Astrocyte (in vitro differentiated cells and primary cell): ENCODE data around the gene GRAP2. TPM values are rescaled to one million over a fixed set of nuclear protein-coding genes. Genes with fewer than 3 reads are reported as not detected.

Source experiments
- DNase-seq: peaks from one replicate; pipeline ENCODE4 v3.0.0-alpha.2; 2010; ENCODE audit warnings: low read depth
- FAIRE-seq: peaks from 2 replicates; lab custom pipeline; 2011; peaks lifted over from hg19 to GRCh38; lab: Jason Lieb, UNC
- H2AFZ ChIP-seq: 2 replicates; pipeline ENCODE4 v1.6.0; 2012; ENCODE audit warnings: low read depth, low read length, inconsistent platforms
- H3K27ac ChIP-seq: 2 replicates; pipeline ENCODE4 v1.5.1; 2011; ENCODE audit warnings: low read depth, low read length, inconsistent platforms
- H3K27me3 ChIP-seq: 2 replicates; pipeline ENCODE4 v1.6.0; 2011; ENCODE audit warnings: low read length, inconsistent platforms; ENCODE audit not compliant: insufficient read depth
- H3K36me3 ChIP-seq: 2 replicates; pipeline ENCODE4 v1.5.1; 2011; ENCODE audit warnings: low read length, inconsistent platforms; ENCODE audit not compliant: insufficient read depth
- H3K4me1 ChIP-seq: 2 replicates; pipeline ENCODE4 v1.5.1; 2011; ENCODE audit warnings: low read length, inconsistent platforms; ENCODE audit not compliant: insufficient read depth
- H3K4me2 ChIP-seq: 2 replicates; pipeline ENCODE4 v1.6.0; 2012; ENCODE audit warnings: low read length, inconsistent platforms
- H3K4me3 ChIP-seq: 2 replicates; pipeline ENCODE4 v1.5.1; 2011; ENCODE audit warnings: low read depth, mild to moderate bottlenecking, low read length, inconsistent platforms; ENCODE audit not compliant: insufficient read depth
- H3K79me2 ChIP-seq: 2 replicates; pipeline ENCODE4 v1.6.0; 2012; ENCODE audit warnings: mild to moderate bottlenecking, low read length, inconsistent platforms; ENCODE audit not compliant: insufficient read depth
- H3K9ac ChIP-seq: 2 replicates; pipeline ENCODE4 v1.6.0; 2012; ENCODE audit warnings: mild to moderate bottlenecking, low read length, inconsistent platforms
- H3K9me3 ChIP-seq: 2 replicates; pipeline ENCODE4 v1.5.1; 2012; ENCODE audit warnings: low read depth, mild to moderate bottlenecking, low read length, inconsistent platforms; ENCODE audit not compliant: insufficient read depth
- H4K20me1 ChIP-seq: 2 replicates; pipeline ENCODE4 v1.6.0; 2012; ENCODE audit warnings: low read length, inconsistent platforms; ENCODE audit not compliant: insufficient read depth
- H3K27ac Mint-ChIP-seq: one replicate; pipeline ENCODE4 v1.8.0; 2021; ENCODE audit warnings: mild to moderate bottlenecking, mixed read lengths; ENCODE audit not compliant: unreplicated experiment
- H3K27me3 Mint-ChIP-seq: one replicate; pipeline ENCODE4 v1.8.0; 2021; ENCODE audit warnings: low read depth, mixed read lengths; ENCODE audit not compliant: unreplicated experiment
- H3K36me3 Mint-ChIP-seq: one replicate; pipeline ENCODE4 v1.8.0; 2021; ENCODE audit warnings: low read depth, mixed read lengths; ENCODE audit not compliant: unreplicated experiment
- H3K4me1 Mint-ChIP-seq: one replicate; pipeline ENCODE4 v1.8.0; 2021; ENCODE audit warnings: low read depth, mixed read lengths; ENCODE audit not compliant: unreplicated experiment
- H3K4me3 Mint-ChIP-seq: one replicate; pipeline ENCODE4 v1.8.0; 2021; ENCODE audit warnings: mild to moderate bottlenecking, moderate library complexity, mixed read lengths; ENCODE audit not compliant: unreplicated experiment
- H3K9me3 Mint-ChIP-seq: one replicate; pipeline ENCODE4 v1.8.0; 2021; ENCODE audit warnings: mild to moderate bottlenecking, mixed read lengths; ENCODE audit not compliant: unreplicated experiment
- EZH2 ChIP-seq: IDR thresholded peaks from 2 replicates; pipeline ENCODE4 v1.6.1; 2012; ENCODE audit warnings: mild to moderate bottlenecking, low read length, inconsistent platforms; ENCODE audit not compliant: insufficient read depth
- total RNA-seq: library from RNA; stranded (reverse); gene quantifications from 2 replicates; pipeline ENCODE4 v1.2.1, GENCODE V29; 2021
- TF ChIP-seq, protein P1 (sequence below): IDR thresholded peaks from 2 replicates; pipeline ENCODE4 v1.5.1; 2011; ENCODE audit warnings: low read depth, mild to moderate bottlenecking, inconsistent platforms, low read length, moderate library complexity; ENCODE audit not compliant: insufficient read depth

Gene GRAP2
- total RNA-seq, 1 donor from 2014 or later: 0.23 TPM

DNA sequence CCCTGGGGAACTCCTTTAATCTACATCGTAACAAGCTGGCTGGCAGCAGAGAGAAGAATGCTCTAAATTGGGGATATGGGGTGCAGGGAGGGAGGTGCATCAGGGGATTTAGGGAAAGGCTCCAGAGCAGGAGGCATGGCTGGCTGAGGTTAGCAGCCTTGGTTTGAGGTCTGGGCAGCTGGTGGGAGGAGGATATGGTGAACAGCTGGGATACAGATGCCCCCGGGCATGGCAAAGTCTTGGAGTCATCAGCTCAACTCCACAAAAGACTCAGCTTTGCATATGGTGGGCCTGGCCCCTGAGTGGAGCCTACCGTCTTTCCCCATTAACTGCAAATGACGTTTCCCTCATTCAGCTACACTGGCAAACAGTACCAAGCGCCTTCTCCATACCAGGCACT is 99.3 kb downstream of the GRAP2 start:
- H3K9ac ChIP-seq: no peak overlapping the region
- H3K27me3 ChIP-seq: peaks cover 13% of the 10 kb centered on the region
- Mint-ChIP-seq H3K4me1 (peaks cover 33% of the 10 kb centered on the region), H3K4me3 (no peak overlapping the region), H3K27ac (no peak overlapping the region), H3K27me3 (peaks cover 12% of the 10 kb centered on the region), H3K36me3 (no peaks in the 10 kb centered on the region), H3K9me3 (peaks cover 1% of the 10 kb centered on the region)
- DNase-seq: no peak
- FAIRE-seq: no peak
- H2AFZ ChIP-seq: no peak overlapping the region
- H3K4me2 ChIP-seq: no peak overlapping the region
- peaks cover 14% of the 10 kb centered on the region for H3K4me1 ChIP-seq
- H4K20me1 ChIP-seq: no peaks in the 10 kb centered on the region
- H3K36me3 ChIP-seq: no peaks in the 10 kb centered on the region
- no peak overlapping the region for H3K27ac ChIP-seq
- H3K79me2 ChIP-seq: no peaks in the 10 kb centered on the region
- no peak for TF ChIP-seq EZH2
- TF ChIP-seq, protein P1, sequence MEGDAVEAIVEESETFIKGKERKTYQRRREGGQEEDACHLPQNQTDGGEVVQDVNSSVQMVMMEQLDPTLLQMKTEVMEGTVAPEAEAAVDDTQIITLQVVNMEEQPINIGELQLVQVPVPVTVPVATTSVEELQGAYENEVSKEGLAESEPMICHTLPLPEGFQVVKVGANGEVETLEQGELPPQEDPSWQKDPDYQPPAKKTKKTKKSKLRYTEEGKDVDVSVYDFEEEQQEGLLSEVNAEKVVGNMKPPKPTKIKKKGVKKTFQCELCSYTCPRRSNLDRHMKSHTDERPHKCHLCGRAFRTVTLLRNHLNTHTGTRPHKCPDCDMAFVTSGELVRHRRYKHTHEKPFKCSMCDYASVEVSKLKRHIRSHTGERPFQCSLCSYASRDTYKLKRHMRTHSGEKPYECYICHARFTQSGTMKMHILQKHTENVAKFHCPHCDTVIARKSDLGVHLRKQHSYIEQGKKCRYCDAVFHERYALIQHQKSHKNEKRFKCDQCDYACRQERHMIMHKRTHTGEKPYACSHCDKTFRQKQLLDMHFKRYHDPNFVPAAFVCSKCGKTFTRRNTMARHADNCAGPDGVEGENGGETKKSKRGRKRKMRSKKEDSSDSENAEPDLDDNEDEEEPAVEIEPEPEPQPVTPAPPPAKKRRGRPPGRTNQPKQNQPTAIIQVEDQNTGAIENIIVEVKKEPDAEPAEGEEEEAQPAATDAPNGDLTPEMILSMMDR: no peak
- H3K4me3 ChIP-seq: no peak overlapping the region
- no peaks in the 10 kb centered on the region for H3K9me3 ChIP-seq

DNA sequence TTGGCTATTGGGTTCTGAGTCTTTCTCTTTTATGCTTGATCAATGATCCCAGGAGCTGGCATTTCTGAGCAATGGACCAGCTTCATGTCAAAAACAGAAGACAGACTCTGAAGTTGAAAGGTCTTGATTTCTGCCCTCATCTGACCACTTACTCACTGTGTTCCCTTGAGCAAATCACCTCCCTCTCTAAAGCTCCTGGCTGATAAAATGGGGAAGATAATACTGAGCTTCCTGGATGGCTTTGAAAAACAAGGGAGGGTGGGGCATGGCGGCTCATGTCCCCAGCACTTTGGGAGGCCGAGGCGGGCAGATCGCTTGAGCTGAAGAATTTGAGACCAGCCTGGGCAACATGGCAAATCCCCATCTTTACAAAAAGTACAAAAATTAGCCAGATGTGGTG is 100.2 kb downstream of the GRAP2 start:
- H3K27ac Mint-ChIP-seq: no peak overlapping the region
- H3K4me1 Mint-ChIP-seq: peaks cover 33% of the 10 kb centered on the region
- no peak overlapping the region for H3K4me3 Mint-ChIP-seq

More for the DNA sequence above, 100.2 kb downstream of the GRAP2 start:
- no peak overlapping the region for H2AFZ ChIP-seq
- no peak for DNase-seq
- H3K27me3 ChIP-seq: peaks cover 13% of the 10 kb centered on the region
- no peaks in the 10 kb centered on the region for H3K9me3 ChIP-seq
- no peaks in the 10 kb centered on the region for H4K20me1 ChIP-seq
- no peak overlapping the region for H3K9ac ChIP-seq
- Mint-ChIP-seq H3K36me3 (no peaks in the 10 kb centered on the region), H3K9me3 (peaks cover 2% of the 10 kb centered on the region), H3K27me3 (peaks cover 10% of the 10 kb centered on the region)
- no peaks in the 10 kb centered on the region for H3K36me3 ChIP-seq
- no peak overlapping the region for H3K27ac ChIP-seq
- H3K4me1 ChIP-seq: peaks cover 14% of the 10 kb centered on the region
- no peak for TF ChIP-seq EZH2
- TF ChIP-seq, protein P1: no peak
- no peak overlapping the region for H3K4me2 ChIP-seq
- H3K79me2 ChIP-seq: no peaks in the 10 kb centered on the region
- no peak for FAIRE-seq
- no peak overlapping the region for H3K4me3 ChIP-seq
